Trophoblast cell (in vitro differentiated cells and primary cell): ENCODE results near the gene CYS1.
"Not testable (repeated sequence)": the region's sequence is repeated elsewhere in the genome, so short reads cannot be mapped to it uniquely, and the experiment has no call there.

Experiments used
- DNase-seq, 2 donors: peaks; one replicate each; pipeline ENCODE4 v3.0.0-alpha.2; 2016
- H2AFZ ChIP-seq: 2 replicates; pipeline ENCODE4 v1.6.1; 2013; ENCODE audit warnings: low read length, moderate library complexity, mild to moderate bottlenecking; ENCODE audit not compliant: insufficient read depth, poor library complexity
- H2AK5ac ChIP-seq: 2 replicates; pipeline ENCODE4 v1.6.1; 2013; ENCODE audit warnings: mild to moderate bottlenecking, low read length
- H2BK120ac ChIP-seq: 2 replicates; pipeline ENCODE4 v1.6.1; 2013; ENCODE audit warnings: low read length, mild to moderate bottlenecking, moderate library complexity; ENCODE audit not compliant: insufficient read depth, poor library complexity
- H2BK12ac ChIP-seq: 2 replicates; pipeline ENCODE4 v1.6.1; 2013; ENCODE audit warnings: mild to moderate bottlenecking, low read length, moderate library complexity
- H2BK5ac ChIP-seq: 2 replicates; pipeline ENCODE4 v1.6.1; 2013; ENCODE audit warnings: low read length, low read depth, moderate library complexity, mild to moderate bottlenecking; ENCODE audit not compliant: poor library complexity
- H3K14ac ChIP-seq: 2 replicates; pipeline ENCODE4 v1.6.1; 2013; ENCODE audit warnings: mild to moderate bottlenecking, low read length
- H3K18ac ChIP-seq: 2 replicates; pipeline ENCODE4 v1.6.1; 2013; ENCODE audit warnings: mild to moderate bottlenecking, low read length
- H3K23ac ChIP-seq: 2 replicates; pipeline ENCODE4 v1.6.1; 2013; ENCODE audit warnings: low read length
- H3K27ac ChIP-seq: 2 replicates; pipeline ENCODE4 v1.5.1; 2013; ENCODE audit warnings: low read depth, mild to moderate bottlenecking, inconsistent platforms, low read length, moderate library complexity
- H3K27me3 ChIP-seq: 2 replicates; pipeline ENCODE4 v1.6.1; 2013; ENCODE audit warnings: inconsistent platforms, mild to moderate bottlenecking, low read length, moderate library complexity; ENCODE audit not compliant: insufficient read depth
- H3K36me3 ChIP-seq, 2 experiments: 1 replicate in 1 of 2; 2 replicates in 1 of 2; pipeline ENCODE4 v1.6.1; 2013; ENCODE audit warnings: low read length in 2 of 2, mild to moderate bottlenecking in 2 of 2, moderate library complexity in 1 of 2; ENCODE audit not compliant: insufficient read depth in 2 of 2, control insufficient read depth in 1 of 2
- H3K4ac ChIP-seq: 2 replicates; pipeline ENCODE4 v1.6.1; 2013; ENCODE audit warnings: low read depth, mild to moderate bottlenecking, low read length, moderate library complexity
- H3K4me1 ChIP-seq, 2 experiments: 1 replicate in 1 of 2; 2 replicates in 1 of 2; pipeline ENCODE4 v1.6.1; 2013; ENCODE audit warnings: low read length in 2 of 2, mild to moderate bottlenecking in 2 of 2, moderate library complexity in 1 of 2; ENCODE audit not compliant: insufficient read depth in 2 of 2, control insufficient read depth in 1 of 2
- H3K4me2 ChIP-seq: 2 replicates; pipeline ENCODE4 v1.6.1; 2013; ENCODE audit warnings: inconsistent platforms, mild to moderate bottlenecking, low read length, moderate library complexity
- H3K4me3 ChIP-seq: 2 replicates; pipeline ENCODE4 v1.5.1; 2013; ENCODE audit warnings: mild to moderate bottlenecking, low read depth, low read length, inconsistent platforms
- H3K79me1 ChIP-seq: one replicate; pipeline ENCODE4 v1.6.1; 2013; ENCODE audit warnings: low read length
- H3K79me2 ChIP-seq: 2 replicates; pipeline ENCODE4 v1.6.1; 2013; ENCODE audit warnings: low read length, mild to moderate bottlenecking; ENCODE audit not compliant: control insufficient read depth, insufficient read depth, poor library complexity
- H3K9ac ChIP-seq: 2 replicates; pipeline ENCODE4 v1.6.1; 2013; ENCODE audit warnings: mild to moderate bottlenecking, low read length
- H3K9me3 ChIP-seq: 2 replicates; pipeline ENCODE4 v1.6.1; 2013; ENCODE audit warnings: low read depth, mild to moderate bottlenecking, control low read depth, inconsistent platforms, low read length; ENCODE audit not compliant: insufficient read depth
- H4K12ac ChIP-seq: 2 replicates; pipeline ENCODE4 v1.6.1; 2013; ENCODE audit warnings: low read depth, mild to moderate bottlenecking, low read length, moderate library complexity
- H4K8ac ChIP-seq: 2 replicates; pipeline ENCODE4 v1.6.1; 2013; ENCODE audit warnings: low read depth, mild to moderate bottlenecking, low read length, moderate library complexity
- H4K91ac ChIP-seq: one replicate; pipeline ENCODE4 v1.6.1; 2013; ENCODE audit warnings: low read depth, mild to moderate bottlenecking, low read length, moderate library complexity
- WGBS: extraction: QIAGEN DNeasy Blood & Tissue Kit; methylation state at CpG from one replicate; pipeline ENCODE4 v1.1.7; 2013; ENCODE audit warnings: missing lambda C conversion rate; ENCODE audit not compliant: insufficient read length, insufficient coverage; ENCODE audit errors: extremely low coverage; 5-methylcytosine and 5-hydroxymethylcytosine counted together

CYS1 gene

GRCh38 chr2:10091889-10092244 is 11.7 kb upstream of the CYS1 start:
- H3K27me3 ChIP-seq, H3K4me1 ChIP-seq, H3K79me2 ChIP-seq, H2AFZ ChIP-seq, H3K4me3 ChIP-seq, H4K12ac ChIP-seq, H2BK120ac ChIP-seq, H3K14ac ChIP-seq, H3K23ac ChIP-seq, H3K4ac ChIP-seq, H3K18ac ChIP-seq, DNase-seq, H4K91ac ChIP-seq, H4K8ac ChIP-seq, H3K36me3 ChIP-seq, H3K79me1 ChIP-seq, H3K4me2 ChIP-seq, H2BK12ac ChIP-seq, H3K27ac ChIP-seq, H2AK5ac ChIP-seq, H3K9ac ChIP-seq, H2BK5ac ChIP-seq, H3K9me3 ChIP-seq: not testable (repeated sequence)
- WGBS = no CpG with 5 or more reads among the region's 2 CpGs

- H3K4me3 ChIP-seq = no peak overlapping the region
- no CpG with 5 or more reads among the region's 52 CpGs for WGBS
- peaks cover 2% of the 10 kb centered on the region for H3K9me3 ChIP-seq
- H3K4me1 ChIP-seq = no peaks in the 10 kb centered on the region
- no peak overlapping the region for H3K4me2 ChIP-seq
- H3K27ac ChIP-seq = no peak overlapping the region
- no peak overlapping the region for H2BK120ac ChIP-seq
- H3K79me1 ChIP-seq = no peaks in the 10 kb centered on the region
- H2AK5ac ChIP-seq = no peak overlapping the region
- H4K8ac ChIP-seq = no peak overlapping the region
- no peaks in the 10 kb centered on the region for H3K79me2 ChIP-seq
- DNase-seq = no peak
- no peak overlapping the region for H4K91ac ChIP-seq
- no peak overlapping the region for H4K12ac ChIP-seq
- no peaks in the 10 kb centered on the region for H3K36me3 ChIP-seq
- no peak overlapping the region for H2BK5ac ChIP-seq
- H3K9ac ChIP-seq = no peak overlapping the region
- no peak overlapping the region for H3K14ac ChIP-seq
- H3K27me3 ChIP-seq = no peaks in the 10 kb centered on the region
- no peak overlapping the region for H2BK12ac ChIP-seq
- H3K23ac ChIP-seq = no peak overlapping the region
- H2AFZ ChIP-seq = no peak overlapping the region
- H3K18ac ChIP-seq = no peak overlapping the region
- no peak overlapping the region for H3K4ac ChIP-seq
Measured at GRCh38 chr2:10091182-10091888, 11.1 kb upstream of the CYS1 start.

DNA sequence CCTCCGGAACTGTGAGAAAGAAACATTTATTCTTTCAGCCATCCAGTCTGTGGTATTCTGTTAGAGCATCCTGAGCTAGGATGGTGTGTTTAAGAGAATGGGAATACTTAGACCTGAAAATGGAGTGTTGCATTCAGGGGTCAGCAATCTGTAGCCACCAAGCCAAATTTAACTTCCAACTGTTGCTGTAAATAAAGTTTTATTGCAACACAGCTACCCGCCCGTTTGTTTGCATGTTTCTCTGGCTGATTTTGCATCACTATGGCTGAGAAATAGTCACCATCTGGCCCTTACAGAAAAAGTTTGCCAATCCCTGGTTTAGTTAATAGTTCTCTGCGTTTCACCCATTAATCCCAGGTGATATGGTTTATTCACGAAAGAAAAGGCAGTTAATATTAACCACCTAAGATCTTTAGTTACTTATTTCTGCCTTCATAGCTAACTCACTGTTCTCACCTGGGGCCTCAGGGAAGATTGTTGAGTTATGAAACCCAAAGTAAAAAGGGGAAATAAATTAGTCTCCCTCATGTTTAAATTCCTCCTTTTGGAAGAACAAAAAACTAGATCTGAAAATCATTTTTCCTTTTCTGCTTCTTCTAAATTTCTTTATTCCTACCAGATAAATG is 9.5 kb upstream of the CYS1 start:
- WGBS = no CpG with 5 or more reads among the region's 5 CpGs
- H2BK5ac ChIP-seq = no peak overlapping the region
- DNase-seq = no peak

GRCh38 chr2:10087360-10087759 is 7.1 kb upstream of the CYS1 start:
- Histone ChIP-seq H3K79me2 (no peaks in the 10 kb centered on the region), H3K18ac (no peak overlapping the region), H2BK120ac (no peak overlapping the region), H3K23ac (no peak overlapping the region), H3K27ac (no peak overlapping the region), H4K8ac (no peak overlapping the region), H4K12ac (no peak overlapping the region), H3K4me1 (peaks cover 0 to 3% of the 10 kb centered on the region in 2 experiments), H2BK12ac (no peak overlapping the region), H3K27me3 (no peaks in the 10 kb centered on the region), H3K36me3 (no peaks in the 10 kb centered on the region), H3K4ac (no peak overlapping the region), H3K9me3 (peaks cover 2% of the 10 kb centered on the region), H3K4me3 (no peak overlapping the region), H2AK5ac (no peak overlapping the region), H4K91ac (no peak overlapping the region), H3K9ac (no peak overlapping the region), H3K14ac (no peak overlapping the region), H3K79me1 (no peaks in the 10 kb centered on the region), H3K4me2 (no peak overlapping the region), H2BK5ac (no peak overlapping the region), H2AFZ (no peak overlapping the region)
- no peak for DNase-seq
- no CpG with 5 or more reads among the region's 8 CpGs for WGBS

More for the DNA sequence above, 9.5 kb upstream of the CYS1 start:
- Histone ChIP-seq H3K9ac (no peak overlapping the region), H3K36me3 (no peaks in the 10 kb centered on the region), H2AFZ (no peak overlapping the region), H2AK5ac (no peak overlapping the region), H3K18ac (no peak overlapping the region), H3K9me3 (peaks cover 2% of the 10 kb centered on the region), H3K4me1 (no peaks in the 10 kb centered on the region), H2BK120ac (no peak overlapping the region), H3K4me2 (no peak overlapping the region), H4K91ac (no peak overlapping the region), H3K23ac (no peak overlapping the region), H3K27me3 (no peaks in the 10 kb centered on the region), H3K79me2 (no peaks in the 10 kb centered on the region), H4K8ac (no peak overlapping the region), H2BK12ac (no peak overlapping the region), H3K4me3 (no peak overlapping the region), H3K4ac (no peak overlapping the region), H3K14ac (no peak overlapping the region), H4K12ac (no peak overlapping the region), H3K79me1 (no peaks in the 10 kb centered on the region), H3K27ac (no peak overlapping the region)
